ENCODE measurements around the gene ANKS3.

ANKS3 gene

DNA sequence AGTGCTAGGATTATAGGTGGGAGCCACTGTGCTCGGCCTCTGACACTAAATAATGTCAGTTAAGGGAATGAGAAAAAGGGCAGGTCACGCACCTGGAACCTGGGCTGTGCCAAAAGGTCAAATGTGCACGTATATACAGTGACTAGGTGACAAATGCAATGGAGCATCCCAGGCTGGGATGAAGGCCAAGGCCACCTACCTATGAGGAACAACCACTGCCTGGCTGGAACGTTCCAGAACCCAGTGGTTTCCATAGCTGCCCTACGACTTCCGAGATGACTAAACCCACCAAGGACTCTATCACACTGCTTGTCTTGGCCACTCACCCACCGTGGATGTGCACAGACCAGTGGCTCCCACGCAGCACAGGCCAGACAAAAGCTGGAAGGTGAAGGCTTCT, 16.8 kb upstream of the ANKS3 start:
- TF ChIP-seq TAF1 (IDR thresholded peaks at IDR 0.05; ENCODE audit: low read depth): no peak
- TF ChIP-seq FOXM1 (IDR thresholded peaks at IDR 0.05; ENCODE audit: borderline replicate concordance, low read depth): no peak
- TF ChIP-seq, protein P1, sequence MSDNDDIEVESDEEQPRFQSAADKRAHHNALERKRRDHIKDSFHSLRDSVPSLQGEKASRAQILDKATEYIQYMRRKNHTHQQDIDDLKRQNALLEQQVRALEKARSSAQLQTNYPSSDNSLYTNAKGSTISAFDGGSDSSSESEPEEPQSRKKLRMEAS (IDR thresholded peaks at IDR 0.05): no peak
- TF ChIP-seq TCF12 (IDR thresholded peaks at IDR 0.05; ENCODE audit: low read depth): no peak
- TF ChIP-seq, protein P2, sequence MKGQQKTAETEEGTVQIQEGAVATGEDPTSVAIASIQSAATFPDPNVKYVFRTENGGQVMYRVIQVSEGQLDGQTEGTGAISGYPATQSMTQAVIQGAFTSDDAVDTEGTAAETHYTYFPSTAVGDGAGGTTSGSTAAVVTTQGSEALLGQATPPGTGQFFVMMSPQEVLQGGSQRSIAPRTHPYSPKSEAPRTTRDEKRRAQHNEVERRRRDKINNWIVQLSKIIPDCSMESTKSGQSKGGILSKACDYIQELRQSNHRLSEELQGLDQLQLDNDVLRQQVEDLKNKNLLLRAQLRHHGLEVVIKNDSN (IDR thresholded peaks at IDR 0.05): no peak
- no peak for TF ChIP-seq TEAD4 (IDR thresholded peaks at IDR 0.05)
- no peak for TF ChIP-seq CREB1 (IDR thresholded peaks at IDR 0.05; ENCODE audit: low read depth)
- TF ChIP-seq CEBPB (IDR thresholded peaks at IDR 0.05): no peak
- no peak for TF ChIP-seq EP300 (IDR thresholded peaks at IDR 0.05; ENCODE audit: borderline replicate concordance)
- no peak for TF ChIP-seq RAD21 (IDR thresholded peaks at IDR 0.05; ENCODE audit: low read depth)

DNA sequence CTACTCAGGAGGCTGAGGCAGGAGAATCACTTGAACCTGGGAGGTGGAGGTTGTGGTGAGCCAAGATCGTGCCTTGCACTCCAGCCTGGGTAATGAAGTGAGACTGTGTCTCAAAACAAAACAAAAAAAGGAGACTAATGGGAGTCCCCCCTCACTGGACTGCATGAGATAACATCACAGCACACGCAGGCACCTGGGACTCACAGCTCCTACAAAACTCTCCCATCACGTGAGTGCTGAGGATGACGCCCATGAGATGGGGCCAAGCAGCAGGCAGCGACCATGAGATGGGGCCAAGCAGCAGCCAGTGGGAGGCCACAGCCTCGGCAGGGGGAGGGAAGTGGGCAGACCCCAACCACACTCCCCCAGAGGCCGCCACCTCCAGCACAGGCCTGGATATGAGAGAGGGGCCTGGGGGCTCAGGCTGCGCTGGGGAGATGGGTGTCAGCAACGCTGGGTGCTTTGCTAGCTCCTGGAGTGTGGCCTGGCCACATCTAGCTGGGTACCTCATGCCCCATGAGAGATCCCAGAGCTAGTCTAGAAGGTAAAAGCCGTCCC, 15.7 kb upstream of the ANKS3 start:
- TF ChIP-seq EGR1 (IDR thresholded peaks at IDR 0.05) (no peak), TCF12 (IDR thresholded peaks at IDR 0.05; ENCODE audit: low read depth) (no peak), YY1 (IDR thresholded peaks at IDR 0.05; ENCODE audit: low read depth) (no peak), FOXM1 (IDR thresholded peaks at IDR 0.05; ENCODE audit: borderline replicate concordance, low read depth) (no peak), TEAD4 (IDR thresholded peaks at IDR 0.05) (no peak), ZBTB7A (IDR thresholded peaks at IDR 0.05; ENCODE audit: low read depth) (no peak), TAF1 (IDR thresholded peaks at IDR 0.05; ENCODE audit: low read depth) (no peak), CEBPB (IDR thresholded peaks at IDR 0.05) (no peak)
- TF ChIP-seq, protein P1 (IDR thresholded peaks at IDR 0.05): no peak
- TF ChIP-seq, protein P3, sequence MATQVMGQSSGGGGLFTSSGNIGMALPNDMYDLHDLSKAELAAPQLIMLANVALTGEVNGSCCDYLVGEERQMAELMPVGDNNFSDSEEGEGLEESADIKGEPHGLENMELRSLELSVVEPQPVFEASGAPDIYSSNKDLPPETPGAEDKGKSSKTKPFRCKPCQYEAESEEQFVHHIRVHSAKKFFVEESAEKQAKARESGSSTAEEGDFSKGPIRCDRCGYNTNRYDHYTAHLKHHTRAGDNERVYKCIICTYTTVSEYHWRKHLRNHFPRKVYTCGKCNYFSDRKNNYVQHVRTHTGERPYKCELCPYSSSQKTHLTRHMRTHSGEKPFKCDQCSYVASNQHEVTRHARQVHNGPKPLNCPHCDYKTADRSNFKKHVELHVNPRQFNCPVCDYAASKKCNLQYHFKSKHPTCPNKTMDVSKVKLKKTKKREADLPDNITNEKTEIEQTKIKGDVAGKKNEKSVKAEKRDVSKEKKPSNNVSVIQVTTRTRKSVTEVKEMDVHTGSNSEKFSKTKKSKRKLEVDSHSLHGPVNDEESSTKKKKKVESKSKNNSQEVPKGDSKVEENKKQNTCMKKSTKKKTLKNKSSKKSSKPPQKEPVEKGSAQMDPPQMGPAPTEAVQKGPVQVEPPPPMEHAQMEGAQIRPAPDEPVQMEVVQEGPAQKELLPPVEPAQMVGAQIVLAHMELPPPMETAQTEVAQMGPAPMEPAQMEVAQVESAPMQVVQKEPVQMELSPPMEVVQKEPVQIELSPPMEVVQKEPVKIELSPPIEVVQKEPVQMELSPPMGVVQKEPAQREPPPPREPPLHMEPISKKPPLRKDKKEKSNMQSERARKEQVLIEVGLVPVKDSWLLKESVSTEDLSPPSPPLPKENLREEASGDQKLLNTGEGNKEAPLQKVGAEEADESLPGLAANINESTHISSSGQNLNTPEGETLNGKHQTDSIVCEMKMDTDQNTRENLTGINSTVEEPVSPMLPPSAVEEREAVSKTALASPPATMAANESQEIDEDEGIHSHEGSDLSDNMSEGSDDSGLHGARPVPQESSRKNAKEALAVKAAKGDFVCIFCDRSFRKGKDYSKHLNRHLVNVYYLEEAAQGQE (IDR thresholded peaks at IDR 0.05; ENCODE audit: low read depth): no peak

DNA sequence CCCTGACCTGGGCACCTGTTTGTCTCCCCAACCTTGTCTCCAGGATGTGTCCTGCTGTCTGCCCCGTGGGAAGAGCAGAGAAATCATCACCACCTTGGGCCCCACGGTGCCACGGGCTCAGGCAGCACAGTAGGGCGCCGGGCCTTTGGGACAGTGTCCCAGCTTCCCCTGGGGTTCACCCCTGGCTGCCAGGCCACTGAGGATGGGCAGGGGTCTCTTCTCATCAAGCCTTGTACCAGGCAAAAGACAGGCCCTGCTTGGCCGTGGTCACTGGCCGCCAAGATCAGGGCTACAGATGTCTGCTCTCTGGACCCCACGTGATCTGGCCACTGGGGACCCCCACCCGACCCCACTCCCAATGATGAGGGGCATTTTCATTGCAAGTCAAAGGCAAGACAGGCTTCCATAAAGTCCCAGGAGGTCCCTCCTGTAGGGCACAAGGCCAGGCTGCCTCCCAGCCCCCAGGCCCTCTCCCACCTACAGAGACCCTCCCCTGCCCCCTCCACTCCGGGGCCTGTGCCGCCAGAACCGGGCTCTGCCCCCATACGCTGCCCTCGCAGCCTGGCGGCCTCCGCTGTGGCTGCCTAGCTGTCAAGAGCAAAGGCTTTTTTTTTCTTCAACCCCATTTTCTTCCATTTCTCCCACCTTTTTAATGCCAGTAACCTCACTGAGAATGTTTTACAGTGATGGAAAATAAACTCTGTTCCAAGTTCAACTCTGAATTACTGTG, 14.8 kb upstream of the ANKS3 start:
- TF ChIP-seq, protein P1 (IDR thresholded peaks at IDR 0.05): no peak
- TF ChIP-seq YY1 (IDR thresholded peaks at IDR 0.05; ENCODE audit: low read depth) (no peak), NFIC (IDR thresholded peaks at IDR 0.05) (no peak), EP300 (IDR thresholded peaks at IDR 0.05; ENCODE audit: borderline replicate concordance) (no peak), TCF12 (IDR thresholded peaks at IDR 0.05; ENCODE audit: low read depth) (no peak), TEAD4 (IDR thresholded peaks at IDR 0.05) (no peak), FOXM1 (IDR thresholded peaks at IDR 0.05; ENCODE audit: borderline replicate concordance, low read depth) (no peak), RAD21 (IDR thresholded peaks at IDR 0.05; ENCODE audit: low read depth) (no peak), CREB1 (IDR thresholded peaks at IDR 0.05; ENCODE audit: low read depth) (no peak)

DNA sequence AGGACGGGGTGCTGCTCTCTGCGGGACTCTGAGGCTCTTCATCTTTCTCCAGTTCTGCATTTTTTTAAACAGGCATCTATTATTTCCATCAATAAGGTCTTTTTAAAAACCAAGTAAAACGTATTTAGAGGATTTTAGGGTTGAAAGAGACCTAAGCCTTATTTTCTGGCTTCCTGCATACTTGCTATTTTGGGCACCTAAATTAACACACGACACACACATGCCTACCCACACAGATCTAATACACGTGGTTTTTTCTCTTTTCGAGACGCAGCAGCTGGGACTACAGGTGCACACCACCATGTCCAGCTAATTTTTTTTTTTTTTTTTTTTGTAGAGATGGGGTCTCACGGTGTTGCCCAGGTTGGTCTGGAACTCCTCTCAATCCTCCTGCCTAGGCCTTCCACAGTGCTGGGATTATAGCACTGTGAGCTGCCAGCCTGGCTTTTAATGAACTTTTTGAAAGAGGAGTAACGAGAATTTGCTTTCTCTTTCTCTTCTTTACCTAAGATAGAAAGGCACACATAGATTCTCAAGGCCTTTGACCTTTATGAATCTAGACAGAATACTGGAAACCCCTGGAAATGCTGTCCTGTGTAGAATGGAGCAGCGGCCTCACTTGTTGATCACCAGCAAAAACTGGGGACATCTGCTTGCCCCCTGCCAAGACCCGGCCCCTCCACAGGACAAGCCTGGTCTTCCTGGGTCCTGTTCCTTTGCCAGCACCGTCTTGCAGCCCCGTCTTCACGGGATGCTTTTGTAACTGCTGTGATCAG, 14.0 kb upstream of the ANKS3 start:
- no peak for TF ChIP-seq EP300 (IDR thresholded peaks at IDR 0.05; ENCODE audit: borderline replicate concordance)
- TF ChIP-seq RAD21 (IDR thresholded peaks at IDR 0.05; ENCODE audit: low read depth): no peak
- TF ChIP-seq EGR1 (IDR thresholded peaks at IDR 0.05): no peak
- TF ChIP-seq CREB1 (IDR thresholded peaks at IDR 0.05; ENCODE audit: low read depth): no peak
- TF ChIP-seq ZBTB7A (IDR thresholded peaks at IDR 0.05; ENCODE audit: low read depth): no peak
- TF ChIP-seq TCF12 (IDR thresholded peaks at IDR 0.05; ENCODE audit: low read depth): no peak
- TF ChIP-seq, protein P3 (IDR thresholded peaks at IDR 0.05; ENCODE audit: low read depth): no peak
- no peak for TF ChIP-seq YY1 (IDR thresholded peaks at IDR 0.05; ENCODE audit: low read depth)
- TF ChIP-seq, protein P2 (IDR thresholded peaks at IDR 0.05): no peak
- no peak for TF ChIP-seq NFIC (IDR thresholded peaks at IDR 0.05)

DNA sequence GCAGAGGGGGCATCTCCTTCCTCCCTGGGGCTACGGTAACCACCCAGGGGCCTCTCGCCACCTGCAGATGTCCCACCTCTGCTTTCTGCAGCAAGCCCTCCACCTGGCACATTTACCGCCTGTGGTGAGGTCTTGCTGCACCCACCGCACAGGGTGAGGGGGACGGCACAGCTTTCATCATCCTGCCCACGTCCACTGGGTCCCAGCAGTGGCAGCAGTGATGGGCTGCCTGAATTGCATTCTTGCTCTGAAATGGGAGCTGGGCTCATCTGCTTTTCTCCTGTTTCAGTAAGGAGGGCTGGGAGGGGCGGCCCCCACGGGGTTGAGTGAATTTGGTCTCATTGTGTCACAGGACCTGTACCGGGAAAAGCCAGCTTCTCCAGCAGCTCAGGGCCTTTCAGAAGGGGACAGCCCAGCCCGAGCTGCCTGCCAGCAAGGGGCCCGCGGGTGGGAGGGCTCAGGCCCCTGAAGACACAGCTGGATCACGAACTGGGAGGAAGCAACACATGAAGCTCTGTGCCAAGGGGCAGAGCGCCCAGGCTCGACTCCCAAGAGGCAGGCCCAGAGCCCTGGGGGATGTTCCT, 13.0 kb upstream of the ANKS3 start:
- no peak for TF ChIP-seq ZBTB7A (IDR thresholded peaks at IDR 0.05; ENCODE audit: low read depth)
- TF ChIP-seq EP300 (IDR thresholded peaks at IDR 0.05; ENCODE audit: borderline replicate concordance): no peak
- no peak for TF ChIP-seq CREB1 (IDR thresholded peaks at IDR 0.05; ENCODE audit: low read depth)
- TF ChIP-seq TEAD4 (IDR thresholded peaks at IDR 0.05): no peak
- no peak for TF ChIP-seq YY1 (IDR thresholded peaks at IDR 0.05; ENCODE audit: low read depth)
- TF ChIP-seq, protein P2 (IDR thresholded peaks at IDR 0.05): no peak
- no peak for TF ChIP-seq TAF1 (IDR thresholded peaks at IDR 0.05; ENCODE audit: low read depth)
- no peak for TF ChIP-seq EGR1 (IDR thresholded peaks at IDR 0.05)
- TF ChIP-seq TCF12 (IDR thresholded peaks at IDR 0.05; ENCODE audit: low read depth): no peak
- TF ChIP-seq RAD21 (IDR thresholded peaks at IDR 0.05; ENCODE audit: low read depth): no peak
- TF ChIP-seq NFIC (IDR thresholded peaks at IDR 0.05): no peak
